GM21717 (cell line): ENCODE measurements around the gene VWA5B2.
A peak's percentile ranks its signal among the peaks of the same experiment; 100 is the strongest.
"Not testable (repeated sequence)": the region's sequence is repeated elsewhere in the genome, so short reads cannot be mapped to it uniquely, and the experiment has no call there.

Source experiments
- ATAC-seq: cut with Tn5 transposase; IDR thresholded peaks from one replicate; pipeline ENCODE4 v1.9.1; 2021; ENCODE audit warnings: mild to moderate bottlenecking, moderate library complexity; ENCODE audit not compliant: unreplicated experiment

VWA5B2 gene

DNA sequence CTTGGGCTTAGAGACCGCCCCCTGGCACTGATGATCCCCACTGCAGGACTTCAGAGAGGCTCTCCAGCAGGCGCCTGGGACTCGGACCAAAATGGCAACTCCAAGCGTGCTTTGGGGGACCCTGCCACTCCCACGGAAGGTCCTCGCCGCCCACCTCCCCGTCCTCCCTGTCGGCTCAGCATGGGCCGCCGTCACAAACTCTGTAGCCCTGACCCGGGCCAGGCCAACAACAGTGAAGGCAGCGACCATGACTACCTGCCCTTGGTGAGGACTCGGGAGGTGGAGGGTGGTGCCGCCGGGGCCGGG lies 11.7 kb downstream of the VWA5B2 start:
- ATAC-seq = no peak

- ATAC-seq = no peak
Measured at GRCh38 chr3:184241447-184242296, 12.3 kb downstream of the VWA5B2 start.

DNA sequence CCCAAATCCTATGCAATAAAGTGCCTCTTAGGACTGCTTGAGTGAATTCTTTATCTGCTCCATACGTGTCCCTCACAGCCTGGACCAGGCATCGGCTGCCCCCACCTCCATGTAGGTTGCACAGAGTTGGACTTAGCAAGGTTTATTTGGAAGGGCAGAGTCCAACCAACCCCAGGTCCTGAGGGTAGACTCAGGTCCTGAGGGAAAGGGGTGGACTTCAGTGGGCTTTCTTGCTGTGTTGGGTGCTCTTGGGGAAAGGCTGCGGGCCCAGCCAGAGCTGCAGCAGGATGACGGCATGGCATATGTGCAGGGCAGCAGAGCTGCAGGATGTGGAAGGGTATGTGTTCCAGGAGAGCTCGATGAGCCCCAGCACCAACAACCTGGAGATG lies 12.9 kb downstream of the VWA5B2 start:
- ATAC-seq = no peak

DNA sequence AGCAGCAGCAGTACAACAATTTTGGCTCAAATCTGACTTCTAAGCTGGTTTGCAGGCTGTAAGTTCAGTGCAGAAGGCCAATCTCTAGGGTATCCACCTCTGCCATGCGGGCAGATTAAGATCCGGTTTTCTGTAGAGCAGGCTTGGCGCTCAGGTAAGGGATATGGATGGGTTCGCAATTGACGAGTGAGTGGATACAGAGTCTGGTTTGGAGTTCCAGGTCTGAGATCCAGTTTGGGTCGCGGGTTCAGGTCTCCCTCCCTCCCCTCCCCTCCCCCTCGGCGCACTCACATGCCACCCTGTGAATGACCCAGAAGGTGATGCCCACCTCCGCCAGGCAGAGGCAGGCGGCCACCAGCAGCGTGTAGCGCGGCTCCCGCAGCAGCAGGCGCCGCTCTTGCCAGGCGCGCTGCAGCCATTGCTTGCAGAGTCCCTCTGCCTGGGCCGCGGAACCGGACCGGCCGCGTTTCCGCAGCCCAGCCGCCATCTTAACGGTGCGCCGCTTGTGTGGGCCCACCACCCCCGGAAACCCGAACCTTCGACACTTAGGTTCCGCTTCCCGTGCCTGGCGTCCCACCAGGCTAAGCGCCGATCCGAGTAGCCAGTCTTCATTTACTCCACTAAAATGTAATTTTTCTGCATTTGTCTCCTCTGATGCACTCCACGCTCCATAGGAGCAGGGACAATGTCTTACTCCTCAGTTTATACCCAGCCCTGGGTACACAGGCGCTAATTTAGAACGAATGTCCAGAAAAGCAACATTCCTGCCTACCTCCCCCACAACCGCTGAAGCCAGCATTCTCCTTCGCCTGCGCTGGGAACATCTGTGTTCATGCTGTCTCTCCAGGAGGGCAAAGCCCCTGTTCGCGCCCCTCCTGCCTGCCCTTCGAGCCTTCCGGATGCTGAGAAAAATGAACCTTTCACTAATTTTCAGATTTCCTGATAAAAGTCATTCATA lies 19.3 kb downstream of the VWA5B2 start, which contains the start of gene ALG3:
ALG3 (minus strand) TSS at position 509 of the 958 bp plus-strand sequence; CDS start at position 487, 22 bp downstream.
- ATAC-seq = peak; percentile 50

GRCh38 chr3:184249412-184250166 lies 20.2 kb downstream of the VWA5B2 start, which contains the start of gene EEF1AKMT4:
EEF1AKMT4 (plus strand) TSS chr3:184249672; CDS start chr3:184249695, 23 bp downstream.
- ATAC-seq = peak; percentile 88

- ATAC-seq = peak; percentile 72
Measured at GRCh38 chr3:184250167-184250828, 20.9 kb downstream of the VWA5B2 start.

DNA sequence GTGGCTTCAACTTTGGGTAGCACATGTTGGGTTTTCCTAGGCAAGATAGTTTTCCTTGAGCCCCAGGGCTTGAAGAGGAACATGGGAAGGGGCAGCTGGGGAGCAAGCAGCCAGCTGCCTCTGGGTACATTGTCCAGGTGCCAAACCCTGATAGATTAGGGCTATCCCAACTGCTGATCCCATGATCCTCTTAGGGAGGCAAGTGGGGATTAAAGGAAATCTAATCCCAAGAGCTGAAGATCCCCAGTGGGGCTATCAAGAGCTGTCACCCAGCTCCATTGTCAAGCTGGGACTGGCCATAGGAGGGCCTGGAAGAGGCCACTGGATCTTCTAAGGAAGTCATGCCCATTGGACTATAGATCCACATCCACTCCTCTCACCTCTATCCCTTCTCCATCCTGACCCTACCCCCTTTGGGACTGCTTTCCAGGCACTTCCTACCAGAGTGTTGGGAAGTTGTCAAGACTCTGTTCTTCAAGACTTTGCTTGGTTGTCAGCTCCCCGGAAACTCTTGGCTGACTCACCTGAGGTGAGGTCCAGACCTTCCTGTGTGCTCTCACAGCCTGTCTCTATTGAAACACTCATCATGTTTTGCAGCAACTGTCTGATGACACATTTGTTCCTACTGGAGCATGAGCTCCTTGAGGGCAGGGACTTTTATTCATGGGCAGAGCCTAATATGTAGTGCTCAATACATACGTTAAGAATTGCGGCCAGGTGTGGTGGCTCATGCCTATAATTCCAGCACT lies 26.1 kb downstream of the VWA5B2 start:
- ATAC-seq = no peak

DNA sequence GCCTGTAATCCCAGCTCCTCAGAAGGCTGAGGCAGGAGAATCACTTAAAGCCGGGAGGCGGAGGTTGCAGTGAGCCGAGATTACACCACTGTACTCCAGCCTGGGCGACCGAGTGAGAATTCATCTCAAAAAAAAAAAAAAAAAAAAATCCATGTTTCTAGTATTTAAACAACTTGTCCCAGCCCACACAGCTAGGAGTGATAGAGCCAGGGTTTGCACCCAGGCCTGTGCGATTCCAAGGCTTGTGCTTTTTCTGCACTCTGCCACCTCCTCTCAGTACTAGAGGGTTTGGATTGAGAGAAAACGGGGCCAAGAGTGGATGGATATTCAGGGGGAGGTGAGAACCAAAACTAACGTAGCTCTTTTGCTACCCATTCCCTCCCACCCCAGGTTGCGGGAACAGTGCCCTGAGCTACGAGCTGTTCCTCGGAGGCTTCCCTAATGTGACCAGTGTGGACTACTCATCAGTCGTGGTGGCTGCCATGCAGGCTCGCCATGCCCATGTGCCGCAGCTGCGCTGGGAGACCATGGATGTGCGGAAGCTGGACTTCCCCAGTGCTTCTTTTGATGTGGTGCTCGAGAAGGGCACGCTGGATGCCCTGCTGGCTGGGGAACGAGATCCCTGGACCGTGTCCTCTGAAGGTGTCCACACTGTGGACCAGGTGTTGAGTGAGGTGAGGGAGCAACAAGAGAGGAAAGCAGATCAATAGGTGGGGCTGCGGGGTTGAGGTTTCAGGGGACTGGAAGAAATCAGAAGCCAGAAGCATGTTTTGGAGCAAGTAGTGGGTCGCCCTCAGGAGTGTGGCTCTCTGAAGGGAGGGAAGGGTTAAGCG lies 27.9 kb downstream of the VWA5B2 start:
- ATAC-seq = no peak

- no peak for ATAC-seq
Measured at GRCh38 chr3:184258926-184259325, 29.5 kb downstream of the VWA5B2 start.

- no peak for ATAC-seq
Measured at GRCh38 chr3:184259396-184259877, 30.1 kb downstream of the VWA5B2 start.

- no peak for ATAC-seq
Measured at GRCh38 chr3:184259878-184260723, 30.7 kb downstream of the VWA5B2 start.

DNA sequence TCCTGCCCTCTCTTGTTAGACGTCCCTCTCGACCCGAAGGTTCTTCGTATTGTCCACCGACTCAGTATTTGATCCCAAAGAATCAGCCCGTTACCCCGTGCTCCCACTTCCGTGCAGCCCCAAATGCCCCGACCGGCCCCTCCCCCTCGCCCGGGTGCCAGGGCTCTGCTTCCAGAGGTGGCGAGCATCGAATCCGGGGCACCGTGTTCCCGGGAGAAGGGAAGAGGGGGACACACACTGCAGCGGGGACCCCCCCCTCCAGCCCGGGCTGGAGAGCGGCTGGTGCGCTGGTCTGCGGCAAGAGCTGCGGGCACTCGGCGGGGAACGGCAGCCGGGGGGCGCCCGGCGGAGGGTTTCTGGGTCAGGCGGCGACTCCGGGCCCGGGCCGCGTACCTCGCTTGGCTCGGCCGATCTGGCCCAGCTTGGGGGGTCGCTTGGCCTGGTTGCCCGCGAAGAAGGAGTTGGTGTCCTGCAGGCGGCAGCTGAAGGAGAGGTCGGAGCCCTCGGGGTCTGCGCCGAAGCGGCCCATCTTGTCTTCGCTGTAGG lies 31.4 kb downstream of the VWA5B2 start:
- ATAC-seq = no peak

GRCh38 chr3:184261270-184261853 lies 32.0 kb downstream of the VWA5B2 start, which contains the start of gene CAMK2N2:
CAMK2N2 (minus strand) TSS chr3:184261553; CDS start chr3:184261285, 268 bp downstream.
- no peak for ATAC-seq

DNA sequence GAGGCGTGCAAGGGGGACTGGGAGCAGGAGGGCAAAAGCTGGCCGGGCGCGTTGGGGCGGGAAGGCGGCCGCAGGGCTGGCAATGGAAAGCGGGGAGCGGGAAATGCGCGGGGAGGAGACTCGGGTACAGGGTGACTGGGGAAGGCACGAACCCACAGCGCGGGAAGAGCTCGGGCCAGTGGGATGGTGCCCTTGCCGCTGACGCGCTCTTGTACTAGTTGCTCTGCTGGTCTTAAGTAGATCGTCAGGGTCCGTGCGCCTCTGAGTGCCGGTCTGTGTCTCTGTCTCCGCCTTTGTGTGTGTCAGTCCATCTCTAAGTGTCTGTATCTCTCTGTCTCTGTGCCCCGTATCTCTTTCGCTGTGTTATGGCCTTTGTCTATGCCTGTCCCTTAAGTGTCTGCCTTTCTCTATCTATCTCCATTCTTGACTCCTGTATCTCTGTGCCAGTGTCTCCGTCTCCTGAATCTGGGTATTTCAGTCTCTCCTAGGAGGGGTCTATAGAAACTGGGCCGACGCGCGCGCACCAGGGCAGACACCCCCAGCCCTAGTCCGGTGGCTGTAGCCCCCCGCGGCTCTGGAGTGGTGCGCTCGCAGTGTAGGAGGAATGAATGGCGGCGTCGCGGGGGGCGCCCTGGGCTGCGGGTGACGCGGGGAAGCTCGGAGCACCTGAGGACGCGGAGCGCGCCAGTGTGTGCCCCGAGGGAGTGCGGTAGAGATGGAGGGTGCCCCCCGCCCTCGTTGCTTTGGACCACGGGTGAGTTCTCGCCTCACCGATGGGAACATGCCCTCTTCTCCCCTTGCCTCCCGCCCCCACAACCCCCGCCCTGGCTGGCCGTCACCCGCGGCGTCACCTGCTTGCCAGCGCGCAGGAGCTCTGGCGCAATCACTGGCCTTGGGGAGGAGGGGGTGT lies 32.7 kb downstream of the VWA5B2 start:
- ATAC-seq = no peak

DNA sequence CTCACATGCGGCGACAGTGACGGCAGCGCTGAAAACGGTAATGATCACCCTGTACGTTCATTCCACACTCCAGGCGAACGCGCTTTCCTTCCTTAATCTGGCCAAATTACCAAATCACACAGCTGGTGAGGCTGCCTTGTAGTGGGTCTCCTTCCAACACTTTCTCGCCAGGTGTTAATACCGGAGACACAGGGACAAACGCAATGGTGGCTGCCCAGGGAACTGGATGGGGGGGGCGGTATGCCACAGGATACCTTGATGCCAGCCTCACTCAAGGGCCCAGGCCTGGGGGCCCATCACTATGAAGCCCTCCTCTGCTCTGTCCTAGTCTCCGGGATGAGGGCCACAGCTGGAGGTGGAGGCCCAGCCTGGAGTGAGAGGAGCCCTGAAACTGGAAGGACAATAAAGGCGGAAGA lies 33.4 kb downstream of the VWA5B2 start:
- ATAC-seq = no peak

- not testable (repeated sequence) for ATAC-seq
Measured at GRCh38 chr3:184267249-184267648, 37.9 kb downstream of the VWA5B2 start.
